Common myeloid progenitor, CD34-positive (primary cell): ENCODE results near the gene GABRR3.

Source experiments
- CTCF ChIA-PET: fragments of 350-600 bp; sonication (Branson Sonifier 250); formaldehyde crosslinking; loops from one replicate; lab custom pipeline; 2021; ENCODE audit warnings: antibody characterized with exemption; lab: Charles Lee
- POLR2A ChIA-PET: fragments of 350-600 bp; sonication (Branson Sonifier 250); formaldehyde crosslinking; loops from one replicate; lab custom pipeline; 2021; ENCODE audit warnings: antibody characterized with exemption; lab: Charles Lee
- DNase-seq, 3 donors: peaks; one replicate each; pipeline versions ENCODE4 v3.0.0 to v3.0.0-alpha.2; 2013
- H3K27ac ChIP-seq, 2 experiments: 1 replicate in 1 of 2; 2 replicates in 1 of 2; pipeline ENCODE4 v1.7.0; 2013; ENCODE audit warnings: inconsistent platforms in 2 of 2, low read length in 2 of 2, mild to moderate bottlenecking in 2 of 2, low read depth in 1 of 2, moderate library complexity in 1 of 2; ENCODE audit not compliant: severe bottlenecking in 2 of 2, insufficient read depth in 1 of 2, poor library complexity in 1 of 2
- H3K27me3 ChIP-seq, 5 experiments: replicated peaks in 2 of 5; 1 replicate in 3 of 5; 2 replicates in 2 of 5; pipeline versions ENCODE4 v1.6.1 to v1.7.0; 2013; ENCODE audit warnings: low read length in 4 of 5, mild to moderate bottlenecking in 2 of 5, moderate library complexity in 2 of 5, inconsistent platforms in 1 of 5; ENCODE audit not compliant: insufficient read depth in 5 of 5, control insufficient read depth in 4 of 5
- H3K36me3 ChIP-seq, 4 experiments: 1 replicate in 2 of 4; 2 replicates in 2 of 4; pipeline versions ENCODE4 v1.6.1 to v1.7.0; 2013; ENCODE audit warnings: low read length in 3 of 4, control low read depth in 1 of 4, mild to moderate bottlenecking in 1 of 4; ENCODE audit not compliant: control insufficient read depth in 4 of 4, insufficient read depth in 4 of 4
- H3K4me1 ChIP-seq, 4 experiments: 1 replicate in 3 of 4; 2 replicates in 1 of 4; pipeline versions ENCODE4 v1.6.1 to v1.7.1; 2013; ENCODE audit warnings: low read length in 3 of 4, mild to moderate bottlenecking in 3 of 4, control low read depth in 1 of 4, inconsistent platforms in 1 of 4, moderate library complexity in 1 of 4; ENCODE audit not compliant: control insufficient read depth in 4 of 4, insufficient read depth in 4 of 4; ENCODE audit errors: control extremely low read depth in 1 of 4
- H3K4me3 ChIP-seq, 7 experiments: 1 replicate in 4 of 7; 2 replicates in 3 of 7; pipeline versions ENCODE4 v1.5.1 to v1.7.0; 2013; ENCODE audit warnings: mild to moderate bottlenecking in 7 of 7, low read length in 6 of 7, moderate library complexity in 6 of 7, inconsistent platforms in 2 of 7, low read depth in 2 of 7, control low read depth in 1 of 7; ENCODE audit not compliant: insufficient read depth in 4 of 7, control insufficient read depth in 1 of 7; ENCODE audit errors: extremely low read depth in 1 of 7
- H3K9me3 ChIP-seq, 5 experiments: 1 replicate in 4 of 5; 2 replicates in 1 of 5; pipeline versions ENCODE4 v1.6.1 to v1.7.1; 2013; ENCODE audit warnings: low read length in 4 of 5, mild to moderate bottlenecking in 2 of 5, inconsistent platforms in 1 of 5, low read depth in 1 of 5, moderate library complexity in 1 of 5; ENCODE audit not compliant: control insufficient read depth in 4 of 5, insufficient read depth in 2 of 5; ENCODE audit errors: control extremely low read depth in 1 of 5
- WGBS: methylation state at CpG from one replicate; pipeline ENCODE4 v1.1.5; 2013; ENCODE audit not compliant: insufficient coverage; 5-methylcytosine and 5-hydroxymethylcytosine counted together

Gene GABRR3

DNA sequence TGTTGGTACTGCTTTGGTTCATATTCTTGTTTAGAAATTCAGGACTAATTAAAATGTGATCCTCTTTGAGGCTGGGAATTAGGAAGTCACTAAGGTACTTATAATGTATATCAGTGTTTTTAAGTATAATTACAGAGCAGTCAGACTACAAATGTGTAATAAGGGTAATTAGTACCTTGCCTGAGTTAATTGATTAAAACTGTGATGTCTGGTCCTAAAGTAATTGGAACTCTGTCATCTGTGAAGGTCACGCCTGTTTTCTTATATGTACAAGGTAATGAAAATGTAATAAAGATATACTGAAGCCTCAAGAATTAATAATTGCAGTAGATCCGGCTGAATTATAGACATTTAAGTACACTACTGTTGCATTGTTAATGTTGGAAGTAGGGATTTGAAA, 95.7 kb downstream of the GABRR3 start:
- H3K27ac ChIP-seq: no peak overlapping the region
- H3K27me3 ChIP-seq: no peaks in the 10 kb centered on the region
- CTCF ChIA-PET: no interaction called here
- WGBS: 100% methylated on average over 1 of the region's 2 CpGs
- POLR2A ChIA-PET: no interaction called here
- no peak overlapping the region for H3K4me3 ChIP-seq
- peaks cover 0 to 19% (median 7%) of the 10 kb centered on the region in 4 experiments for H3K36me3 ChIP-seq
- no peaks in the 10 kb centered on the region for H3K9me3 ChIP-seq
- no peaks in the 10 kb centered on the region for H3K4me1 ChIP-seq
- DNase-seq: no peak

DNA sequence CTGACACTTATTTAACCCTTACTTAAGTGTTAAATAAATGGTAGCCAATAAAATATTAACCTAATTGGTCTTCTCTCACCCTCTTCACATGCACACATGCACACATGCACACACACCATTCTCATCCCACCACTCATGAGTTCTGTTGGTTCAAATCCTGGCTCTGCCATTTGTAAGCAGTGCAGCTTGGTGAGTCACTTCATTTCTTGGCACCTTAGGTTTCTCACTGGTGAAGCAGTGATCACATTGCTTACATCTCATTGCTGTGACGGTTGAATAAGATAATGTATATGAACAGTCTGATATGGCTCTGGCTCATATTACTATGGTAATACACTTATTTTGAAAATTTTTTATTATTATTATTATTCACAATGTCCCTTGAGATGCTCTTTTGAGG, 96.7 kb downstream of the GABRR3 start:
- no peak overlapping the region for H3K4me3 ChIP-seq
- POLR2A ChIA-PET: no interaction called here
- no peaks in the 10 kb centered on the region for H3K4me1 ChIP-seq
- DNase-seq: no peak
- WGBS: no CpG with 5 or more reads among the region's 1 CpG
- CTCF ChIA-PET: no interaction called here
- no peaks in the 10 kb centered on the region for H3K27me3 ChIP-seq
- H3K9me3 ChIP-seq: no peaks in the 10 kb centered on the region
- H3K27ac ChIP-seq: no peak overlapping the region
- peaks cover 0 to 13% (median 3%) of the 10 kb centered on the region in 4 experiments for H3K36me3 ChIP-seq

DNA sequence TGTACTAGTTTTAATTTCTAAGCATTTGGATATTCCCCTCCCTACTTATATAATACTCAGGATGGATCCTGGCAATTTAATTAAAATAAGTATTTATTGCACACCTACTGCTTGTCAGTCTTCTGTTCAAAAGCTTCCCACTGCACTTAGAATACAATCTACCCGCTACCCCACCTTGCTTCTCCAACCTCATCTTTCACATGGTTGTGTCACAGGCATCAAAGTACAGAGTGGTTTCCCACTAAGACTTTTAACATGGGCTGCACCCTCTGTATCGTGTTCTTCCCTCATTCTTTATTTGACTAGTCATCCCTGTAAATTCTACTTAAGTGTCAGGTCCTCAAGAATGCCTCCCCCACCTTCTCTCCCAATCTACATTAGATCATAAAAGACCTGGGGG, 97.9 kb downstream of the GABRR3 start:
- Histone ChIP-seq H3K9me3 (no peaks in the 10 kb centered on the region), H3K4me3 (no peak overlapping the region), H3K27me3 (no peaks in the 10 kb centered on the region), H3K4me1 (no peaks in the 10 kb centered on the region), H3K36me3 (peaks cover 0 to 6% (median 2%) of the 10 kb centered on the region in 4 experiments), H3K27ac (no peak overlapping the region)
- 97% methylated on average over 2 of the region's 2 CpGs for WGBS
- DNase-seq: no peak
- CTCF ChIA-PET: interaction anchor here (1.0 kb wide), 1 partner anchor 11 kb away, joined by 3 read pairs; no protein-coding TSS in a partner anchor
- POLR2A ChIA-PET: no interaction called here

DNA sequence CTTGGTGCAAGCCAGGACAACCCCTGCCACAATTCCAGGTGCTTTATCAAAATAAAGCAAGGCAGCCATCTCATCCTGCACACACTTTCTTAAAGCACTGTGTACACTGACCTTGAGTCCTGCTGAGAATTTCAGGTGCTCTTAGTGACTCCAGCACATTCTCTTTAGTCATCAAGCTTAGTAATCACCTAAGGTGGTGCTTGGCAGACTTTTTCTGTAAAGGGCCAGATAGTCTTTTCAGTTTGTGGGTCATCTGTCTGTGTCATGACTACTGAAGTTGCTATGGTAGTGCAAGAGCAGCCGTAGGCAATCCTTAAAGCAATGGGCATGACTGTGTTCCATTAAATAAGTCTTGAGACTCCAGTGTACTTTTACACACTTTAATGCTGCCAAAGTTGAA, 99.3 kb downstream of the GABRR3 start:
- CTCF ChIA-PET: no interaction called here
- POLR2A ChIA-PET: no interaction called here
- no peak for DNase-seq
- Histone ChIP-seq H3K27me3 (no peaks in the 10 kb centered on the region), H3K4me1 (no peaks in the 10 kb centered on the region), H3K27ac (no peak overlapping the region), H3K4me3 (no peak overlapping the region), H3K9me3 (no peaks in the 10 kb centered on the region), H3K36me3 (peaks cover 0 to 4% (median 0%) of the 10 kb centered on the region in 4 experiments)
- WGBS: no CpG with 5 or more reads among the region's 1 CpG
